Tibial nerve (tissue), 4 donors: Measurements from ENCODE around the gene PDSS2. TPM values are rescaled to one million over a fixed set of nuclear protein-coding genes. Genes with fewer than 3 reads are reported as not detected.

Experiments
- DNase-seq, 2 donors: peaks; one replicate each; pipeline ENCODE4 v3.0.0-alpha.2; 2019; ENCODE audit warnings: low spot score in 2 of 2
- H3K27ac ChIP-seq, 4 donors: fragments of 200-600 bp; sonication (generic) in 3 of 4; one replicate each; pipeline ENCODE4 v1.5.1; 2017 to 2019; ENCODE audit warnings: mild to moderate bottlenecking in 1 of 4
- H3K27me3 ChIP-seq, 2 donors: fragments of 200-600 bp; sonication (generic) in 1 of 2; one replicate each; pipeline versions ENCODE4 v1.5.1 to v1.6.0; 2017 to 2019
- H3K36me3 ChIP-seq, 3 donors: fragments of 200-600 bp; sonication (generic); one replicate each; pipeline ENCODE4 v1.5.1; 2018 to 2019
- H3K4me1 ChIP-seq, 4 donors: fragments of 200-600 bp; sonication (generic) in 3 of 4; one replicate each; pipeline ENCODE4 v1.5.1; 2017 to 2019
- H3K4me3 ChIP-seq, 4 donors: fragments of 200-600 bp; sonication (generic) in 3 of 4; one replicate each; pipeline ENCODE4 v1.5.1; 2017 to 2019; ENCODE audit warnings: mild to moderate bottlenecking in 1 of 4, moderate library complexity in 1 of 4
- H3K9me3 ChIP-seq, 4 donors: fragments of 200-600 bp; sonication (generic) in 3 of 4; one replicate each; pipeline ENCODE4 v1.5.1; 2017 to 2019
- CTCF ChIP-seq, 5 experiments: fragments of 200-600 bp in 3 of 5; fragments of 450-650 bp in 2 of 5; sonication (generic) in 3 of 5; IDR thresholded peaks; one replicate each; pipeline ENCODE4 v1.5.1; 2016 to 2019; ENCODE audit warnings: antibody characterized with exemption in 5 of 5, mild to moderate bottlenecking in 3 of 5, moderate library complexity in 2 of 5
- EP300 ChIP-seq, 2 donors: sonication (generic); formaldehyde crosslinking; IDR thresholded peaks; one replicate each; pipeline ENCODE4 v1.6.1; 2017; ENCODE audit warnings: antibody characterized with exemption in 2 of 2, mild to moderate bottlenecking in 1 of 2
- POLR2A ChIP-seq, 2 donors: fragments of 450-650 bp; IDR thresholded peaks; one replicate each; pipeline ENCODE4 v1.6.1; 2017; ENCODE audit warnings: antibody characterized with exemption in 2 of 2, mild to moderate bottlenecking in 2 of 2, moderate library complexity in 2 of 2
- WGBS, 2 donors: methylation state at CpG; one replicate each; pipeline ENCODE4 v1.1.5; 2018; 5-methylcytosine and 5-hydroxymethylcytosine counted together
- total RNA-seq, 4 donors: library from RNA; depleted of rRNA; stranded (reverse); fragments of >200 nt; gene quantifications; one replicate each; pipeline ENCODE4 v1.1.0, GENCODE V29; 2016

PDSS2 gene
- total RNA-seq, 4 donors from 2014 or later: 8.2 to 9.4 (median 8.6) TPM

DNA sequence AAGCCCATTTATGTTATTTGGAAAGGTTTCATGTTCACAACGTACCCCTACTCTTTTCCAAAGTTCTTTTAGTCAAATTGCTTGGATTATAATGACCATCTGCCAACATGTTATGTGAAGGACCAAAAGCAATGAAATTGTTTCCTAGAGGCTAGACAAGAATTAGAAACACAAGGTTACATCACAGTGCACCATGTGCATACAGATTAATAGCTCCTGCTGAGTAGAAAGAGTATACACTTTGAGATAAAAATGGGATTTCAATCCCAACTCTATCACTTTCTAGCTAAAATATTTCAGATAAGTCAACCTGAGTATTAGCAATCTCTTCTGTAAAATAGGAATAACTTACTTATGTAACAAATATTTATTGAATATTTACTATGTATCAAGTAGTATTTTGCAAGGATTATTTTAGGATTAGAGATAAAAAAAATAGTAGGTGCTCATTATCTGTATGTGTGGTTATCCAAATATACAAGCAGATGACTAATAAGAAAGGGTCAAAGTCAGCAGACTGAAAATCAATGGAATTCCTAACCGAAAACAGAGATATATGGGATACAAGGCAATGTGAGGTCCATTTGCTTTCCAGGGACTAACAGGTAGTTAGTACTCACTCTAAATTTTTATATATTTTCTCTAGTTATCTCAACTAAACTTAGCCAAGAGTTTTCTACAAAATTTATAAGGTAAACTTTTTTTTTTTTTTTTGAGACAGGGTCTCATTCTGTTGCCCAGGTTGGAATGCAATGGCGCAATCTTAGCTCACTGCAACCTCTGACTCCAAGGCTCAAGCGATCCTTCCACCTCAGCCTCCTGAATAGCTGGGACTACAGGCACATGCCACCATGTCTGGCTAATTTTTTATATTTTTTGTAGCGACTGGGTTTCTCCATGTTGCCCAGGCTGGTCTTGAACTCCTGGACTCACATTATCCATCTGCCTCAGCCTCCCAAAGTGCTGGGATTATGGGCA lies 127.7 kb downstream of the PDSS2 start:
- TF ChIP-seq CTCF (IDR thresholded peaks at IDR 0.05) (no peak), EP300 (IDR thresholded peaks at IDR 0.05) (no peak), POLR2A (IDR thresholded peaks at IDR 0.05) (no peak)
- H3K9me3 ChIP-seq: no peaks in the 10 kb centered on the region
- peaks cover 0 to 6% (median 0%) of the 10 kb centered on the region in 3 donors for H3K36me3 ChIP-seq
- no peaks in the 10 kb centered on the region for H3K4me1 ChIP-seq
- H3K27ac ChIP-seq: no peak overlapping the region
- no peak for DNase-seq
- 91 to 92% methylated on average over 5 of the region's 5 CpGs for WGBS, 2 donors
- no peak overlapping the region for H3K4me3 ChIP-seq
- no peaks in the 10 kb centered on the region for H3K27me3 ChIP-seq

GRCh38 chr6:107330168-107330567 lies 129.2 kb downstream of the PDSS2 start:
- Histone ChIP-seq H3K4me1 (no peaks in the 10 kb centered on the region), H3K27me3 (no peaks in the 10 kb centered on the region), H3K36me3 (peaks cover 0 to 6% (median 0%) of the 10 kb centered on the region in 3 donors), H3K4me3 (no peak overlapping the region), H3K27ac (no peak overlapping the region), H3K9me3 (no peaks in the 10 kb centered on the region)
- WGBS, 2 donors: 84% methylated on average over 4 of the region's 4 CpGs
- DNase-seq: no peak
- no peak for TF ChIP-seq EP300 (IDR thresholded peaks at IDR 0.05)
- no peak for TF ChIP-seq CTCF (IDR thresholded peaks at IDR 0.05)
- TF ChIP-seq POLR2A (IDR thresholded peaks at IDR 0.05): no peak

DNA sequence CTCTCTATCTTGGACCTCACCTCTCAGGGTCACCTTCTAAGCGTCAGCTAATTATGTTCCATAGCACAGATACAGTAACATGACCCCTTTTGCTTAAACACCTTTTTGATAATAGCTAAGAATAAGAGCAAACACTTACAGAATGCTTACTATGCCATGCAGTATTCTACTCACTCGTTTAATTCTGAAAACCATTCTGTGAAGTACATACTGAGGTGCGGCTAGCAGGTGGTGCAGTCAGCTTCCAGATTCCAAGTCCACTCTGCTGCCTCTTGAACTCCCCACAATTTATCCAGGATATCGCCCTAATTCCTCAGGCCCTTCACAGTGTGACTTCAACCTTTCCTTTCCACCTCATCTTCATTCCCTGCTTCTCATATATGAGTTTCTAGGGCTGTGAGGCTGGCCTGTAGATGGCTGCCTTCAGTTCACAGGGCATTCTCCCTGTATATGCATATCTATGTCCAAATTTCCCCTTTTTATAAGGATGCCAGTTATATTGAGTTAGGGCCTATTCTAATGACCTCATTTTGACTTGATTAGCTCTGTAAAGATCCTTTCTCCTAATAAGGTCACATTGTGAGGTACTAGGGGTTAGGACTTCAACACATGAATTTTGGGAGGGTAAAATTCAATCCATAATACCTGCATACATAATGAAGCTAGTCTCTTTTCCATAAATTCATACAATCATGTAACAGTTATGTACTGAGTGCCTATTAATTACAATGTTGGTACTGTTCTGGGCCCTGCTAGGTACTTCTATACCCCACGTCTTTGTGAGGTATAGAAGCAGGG lies 130.1 kb downstream of the PDSS2 start:
- Histone ChIP-seq H3K27me3 (no peaks in the 10 kb centered on the region), H3K36me3 (peaks cover 0 to 6% (median 0%) of the 10 kb centered on the region in 3 donors), H3K9me3 (no peaks in the 10 kb centered on the region), H3K4me1 (no peaks in the 10 kb centered on the region), H3K4me3 (no peak overlapping the region), H3K27ac (no peak overlapping the region)
- DNase-seq: no peak
- no peak for TF ChIP-seq POLR2A (IDR thresholded peaks at IDR 0.05)
- 73 to 83% methylated on average over 5 of the region's 5 CpGs for WGBS, 2 donors

- H3K27ac ChIP-seq: no peak overlapping the region
- no peak overlapping the region for H3K4me3 ChIP-seq
- TF ChIP-seq CTCF (IDR thresholded peaks at IDR 0.05): no peak
- no peak for TF ChIP-seq EP300 (IDR thresholded peaks at IDR 0.05)
- no peak for TF ChIP-seq POLR2A (IDR thresholded peaks at IDR 0.05)
- H3K36me3 ChIP-seq: no peaks in the 10 kb centered on the region
- no peaks in the 10 kb centered on the region for H3K9me3 ChIP-seq
- H3K27me3 ChIP-seq: no peaks in the 10 kb centered on the region
- no peaks in the 10 kb centered on the region for H3K4me1 ChIP-seq
- WGBS, 2 donors: 93% methylated on average over 3 of the region's 3 CpGs
- no peak for DNase-seq
Measured at GRCh38 chr6:107328081-107328480, 131.3 kb downstream of the PDSS2 start.

DNA sequence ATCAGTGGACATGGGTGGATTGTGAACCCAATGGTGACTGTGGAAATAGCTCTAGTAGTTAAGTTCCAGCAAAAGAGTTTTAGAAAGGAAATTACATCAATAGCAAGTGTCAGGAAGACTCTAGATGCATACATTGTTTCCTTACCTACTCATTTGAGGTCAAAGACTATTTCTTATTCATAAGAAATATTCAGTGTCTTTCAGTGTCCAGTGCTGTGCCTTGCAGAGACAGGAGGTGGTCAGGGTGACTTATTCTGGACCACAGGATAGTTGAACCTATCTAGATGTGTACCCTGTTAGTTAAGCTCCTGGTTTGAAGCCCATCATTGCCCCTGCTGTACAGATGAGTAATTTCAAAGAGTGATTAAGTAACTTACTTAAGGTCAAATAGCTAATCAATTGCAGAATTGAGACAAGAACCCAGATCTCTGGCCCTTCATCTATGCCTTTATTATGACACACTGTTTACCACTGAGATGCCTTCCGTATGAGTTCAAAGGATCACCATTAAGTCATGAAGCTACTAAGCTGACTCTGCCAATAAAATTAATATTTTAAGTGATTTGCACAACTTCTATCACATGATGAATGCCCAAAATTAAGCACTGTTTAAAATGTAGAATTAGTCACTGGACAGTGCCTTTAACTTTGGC lies 136.1 kb downstream of the PDSS2 start:
- no peaks in the 10 kb centered on the region for H3K27me3 ChIP-seq
- no peak for DNase-seq
- no peaks in the 10 kb centered on the region for H3K9me3 ChIP-seq
- TF ChIP-seq CTCF (IDR thresholded peaks at IDR 0.05): no peak
- no peaks in the 10 kb centered on the region for H3K36me3 ChIP-seq
- H3K4me1 ChIP-seq: no peaks in the 10 kb centered on the region
- no peak overlapping the region for H3K27ac ChIP-seq
- WGBS, 2 donors: 65 to 66% methylated on average over 1 of the region's 1 CpG
- H3K4me3 ChIP-seq: no peak overlapping the region
